K562 treated with DMSO at 1 percent for 4 hours (cell line): ENCODE data around the gene FAM24B. TPM values are rescaled to one million over a fixed set of nuclear protein-coding genes. Genes with fewer than 3 reads are reported as not detected.

Source experiments
- total RNA-seq: library from RNA; unstranded; fragments of 300-600 nt; gene quantifications from 2 replicates; pipeline ENCODE4 v1.2.3, GENCODE V29; 2022; ENCODE audit not compliant: insufficient read depth

Gene FAM24B
- total RNA-seq, result 10.9 TPM in 1 of 2 replicates, not detected in the other

GRCh38 chr10:122879339-122880273 lies at the start of gene FAM24B:
Gene FAM24B, minus strand, starts transcription at chr10:122879581. Its CDS starts 29,066 bp downstream, at chr10:122850515.

DNA sequence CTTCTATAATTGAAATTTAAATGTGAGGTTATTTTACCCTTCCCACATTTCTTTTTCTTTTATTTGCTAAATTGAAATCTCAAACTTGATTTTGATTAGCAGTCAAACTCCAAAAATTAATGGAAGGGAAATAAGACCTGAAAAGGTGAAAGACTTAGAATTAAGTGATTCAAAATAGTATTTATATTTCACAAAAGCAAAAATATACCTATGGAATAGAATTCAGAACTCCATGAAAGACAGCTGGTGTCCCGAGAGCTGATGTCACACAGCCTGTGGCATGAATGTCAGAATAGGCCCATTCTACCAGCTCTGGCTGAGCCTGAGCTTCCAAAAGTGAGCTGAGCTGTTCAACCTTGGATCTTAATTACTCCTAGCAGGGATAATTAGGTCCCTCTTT lies 30.9 kb upstream of the FAM24B start, which contains the start of gene FAM24A:
Gene FAM24A, plus strand, starts transcription at position 301 of the 400 bp plus-strand sequence. CDS start 1,025 bp downstream, outside the sequence.

DNA sequence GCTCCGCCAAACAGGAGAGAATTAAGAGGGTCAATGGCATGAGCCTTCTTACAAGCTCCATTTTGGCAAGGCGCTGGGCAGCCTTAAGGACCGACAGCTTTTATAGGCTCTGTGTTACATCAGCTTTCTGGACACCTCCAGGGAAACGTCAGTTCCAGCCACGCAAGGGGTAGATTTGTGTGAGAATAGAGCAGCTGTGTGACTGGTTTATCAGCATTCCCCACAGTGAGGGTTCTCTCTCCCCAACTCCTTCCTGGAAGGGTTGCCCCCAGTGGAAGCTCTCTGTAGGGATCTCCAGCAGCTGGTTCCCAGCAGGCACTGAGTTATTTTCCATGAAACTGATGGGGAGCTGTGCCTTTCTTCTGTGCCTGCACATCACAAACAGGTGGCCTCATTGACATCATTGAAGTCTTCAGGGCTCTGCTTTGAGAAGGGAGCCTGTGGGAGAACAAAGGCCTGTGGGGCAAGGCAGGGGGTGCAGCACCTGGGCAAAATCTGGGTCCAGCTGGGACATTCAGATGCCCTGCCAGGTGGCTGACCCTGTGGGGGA lies 33.5 kb downstream of the FAM24B start, which contains the start of gene CUZD1:
Gene CUZD1, minus strand, starts transcription at position 75 of the 550 bp plus-strand sequence. Its CDS starts 14 bp downstream, at position 61.

Other genes starting within 250 kb of the FAM24B start
- gene C10orf120, start 179.7 kb downstream of the FAM24B start, total RNA-seq, result not detected in 2 replicates
- gene CUZD1, start 33.7 kb downstream of the FAM24B start, total RNA-seq, result 0.56 and 0.92 TPM in 2 replicates
- gene FAM24A, start 31.0 kb upstream of the FAM24B start, total RNA-seq, result not detected in 2 replicates
- 2.5 and 5.3 TPM in 2 replicates for gene C10orf88, start 74.6 kb upstream of the FAM24B start, total RNA-seq
- 10.7 and 11.7 TPM in 2 replicates for gene PSTK, start 100.8 kb upstream of the FAM24B start, total RNA-seq
- 4.6 and 5.5 TPM in 2 replicates for gene IKZF5, start 129.2 kb upstream of the FAM24B start, total RNA-seq
- gene ACADSB, start 129.4 kb upstream of the FAM24B start, total RNA-seq, result 1.7 and 2.7 TPM in 2 replicates